HG03432 (cell line): Measurements from ENCODE around the gene GLP2R.

Source experiments
- ATAC-seq: cut with Tn5 transposase; IDR thresholded peaks from one replicate; pipeline ENCODE4 v1.9.1; 2021; ENCODE audit warnings: mild to moderate bottlenecking, moderate library complexity; ENCODE audit not compliant: unreplicated experiment

GLP2R gene

GRCh38 chr17:9897372-9897968, 71.7 kb downstream of the GLP2R start:
- ATAC-seq: no peak

- no peak for ATAC-seq
These were observed 73.1 kb downstream of the GLP2R start for GRCh38 chr17:9898812-9899211.

GRCh38 chr17:9899280-9900043, 73.7 kb downstream of the GLP2R start:
- no peak for ATAC-seq

- no peak for ATAC-seq
These were observed 74.4 kb downstream of the GLP2R start for GRCh38 chr17:9900044-9900594.

DNA sequence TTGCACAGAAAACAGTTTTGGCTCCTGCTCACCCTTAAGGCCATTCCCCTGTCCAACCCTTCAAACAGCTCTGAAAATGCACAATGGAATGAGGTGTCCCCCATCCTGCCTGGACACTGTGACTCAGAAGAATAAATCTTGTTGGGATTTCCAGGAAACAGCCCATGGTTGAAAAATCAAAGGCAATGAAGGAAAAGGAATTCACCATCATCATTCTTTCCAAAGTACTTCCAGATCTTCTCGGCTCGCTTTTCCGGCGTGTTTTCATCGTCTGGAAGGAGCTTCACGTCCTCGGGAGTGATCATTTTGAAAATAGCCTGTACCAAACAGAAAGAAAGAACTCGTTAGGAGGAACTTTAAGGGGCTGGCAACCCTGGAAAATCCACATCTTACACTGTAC, 75.1 kb downstream of the GLP2R start:
- no peak for ATAC-seq

GRCh38 chr17:9902120-9902519, 76.4 kb downstream of the GLP2R start:
- no peak for ATAC-seq

GRCh38 chr17:9904277-9905077, 78.8 kb downstream of the GLP2R start:
- no peak for ATAC-seq

GRCh38 chr17:9905078-9905415, 79.3 kb downstream of the GLP2R start, which contains the start of gene RCVRN:
Gene RCVRN (minus strand): TSS chr17:9905271. CDS start chr17:9905180, 91 bp downstream.
- ATAC-seq: no peak

GRCh38 chr17:9905902-9906301, 80.2 kb downstream of the GLP2R start:
- ATAC-seq: no peak

GRCh38 chr17:9906616-9907015, 80.9 kb downstream of the GLP2R start:
- ATAC-seq: no peak

DNA sequence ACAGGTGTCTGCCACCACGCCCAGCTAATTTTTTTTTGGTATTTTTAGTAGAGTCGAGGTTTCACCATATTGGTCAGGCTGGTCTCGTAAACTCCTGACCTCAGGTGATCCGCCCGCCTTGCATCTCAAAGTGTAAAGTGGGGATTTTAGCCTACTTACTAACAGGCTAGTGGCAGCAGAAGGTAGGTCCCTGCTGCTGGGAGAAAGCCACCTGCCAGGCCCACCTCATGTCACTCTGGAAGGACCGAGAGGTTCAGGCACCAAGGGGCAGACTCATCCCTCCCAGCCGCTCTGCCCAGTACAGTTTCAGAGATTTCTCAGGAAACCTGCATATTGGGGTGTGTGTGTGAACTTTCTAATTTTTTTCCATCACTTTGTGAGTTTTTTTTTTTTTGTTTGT, 81.4 kb downstream of the GLP2R start:
- no peak for ATAC-seq

GRCh38 chr17:9907883-9908648, 82.3 kb downstream of the GLP2R start:
- no peak for ATAC-seq

GRCh38 chr17:9908649-9909042, 82.9 kb downstream of the GLP2R start:
- no peak for ATAC-seq

- no peak for ATAC-seq
These were observed 85.4 kb downstream of the GLP2R start for GRCh38 chr17:9911089-9911488.

DNA sequence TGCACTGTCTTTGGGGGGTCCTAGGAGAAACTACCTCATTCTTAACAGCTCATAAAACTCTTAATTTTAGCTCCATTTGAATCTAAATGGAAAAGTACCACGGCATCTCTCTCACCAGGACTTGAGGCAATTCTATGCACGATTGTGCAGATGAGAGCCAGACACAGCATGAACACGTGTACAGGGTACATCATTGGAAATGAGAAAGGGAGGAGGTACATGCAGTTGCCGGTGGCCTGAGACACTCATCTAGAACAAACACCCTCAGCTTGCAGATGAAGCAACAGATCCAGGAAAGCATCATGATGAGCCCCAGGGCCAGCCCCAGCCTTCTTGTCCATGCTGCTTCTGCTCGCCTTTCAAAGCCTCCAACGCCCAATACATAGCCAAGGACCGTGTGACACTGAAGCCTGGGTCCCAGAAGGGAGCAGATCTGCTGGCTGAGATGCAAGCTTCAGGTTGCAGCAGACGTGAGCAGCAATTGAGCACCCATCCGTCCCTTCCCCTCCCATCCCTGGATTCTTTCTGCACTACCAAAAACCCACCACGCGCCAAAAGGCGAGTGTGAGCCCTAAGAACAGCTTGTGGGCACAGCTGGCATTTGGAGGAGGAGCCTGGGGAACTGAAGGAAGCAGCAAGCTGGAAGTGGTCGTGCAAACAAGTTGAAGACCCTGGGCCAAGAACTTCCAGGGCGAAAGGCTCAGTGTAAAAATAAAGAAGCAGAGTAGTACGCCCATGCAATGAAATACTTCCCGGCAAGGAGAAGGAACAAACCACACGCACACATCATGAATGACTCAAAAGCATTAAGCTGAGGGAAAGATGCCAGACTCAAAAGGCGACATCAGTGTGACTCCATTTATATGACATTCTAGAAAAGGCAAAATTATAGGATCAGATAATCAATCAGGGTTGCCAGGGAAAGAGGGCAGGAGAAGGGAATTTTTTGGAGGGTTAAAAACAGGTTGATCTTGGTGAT, 86.7 kb downstream of the GLP2R start:
- no peak for ATAC-seq

- no peak for ATAC-seq
These were observed 87.8 kb downstream of the GLP2R start for GRCh38 chr17:9913476-9913875.

- ATAC-seq: no peak
These were observed 90.4 kb downstream of the GLP2R start for GRCh38 chr17:9916108-9916507.

DNA sequence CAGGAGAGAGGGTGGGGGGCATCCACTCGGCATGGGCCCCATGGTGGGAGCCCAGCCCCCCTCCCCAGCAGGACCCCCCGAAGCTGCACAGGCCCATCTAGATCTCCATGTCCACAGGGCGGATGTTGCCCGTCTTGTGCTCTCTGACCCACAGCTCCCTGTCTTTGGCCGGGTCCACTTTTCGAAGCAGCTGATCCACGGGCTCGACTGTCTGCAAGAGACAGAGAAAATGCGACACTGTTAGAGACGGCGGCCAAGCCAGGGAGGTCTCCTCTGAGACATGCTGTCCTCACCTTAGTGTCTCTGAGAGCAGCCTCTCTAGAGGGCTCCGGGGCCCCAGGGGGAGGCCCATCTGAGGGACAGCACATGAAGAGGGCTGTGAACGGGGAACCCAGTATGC, 91.4 kb downstream of the GLP2R start:
- no peak for ATAC-seq

GRCh38 chr17:9917801-9918200, 92.1 kb downstream of the GLP2R start:
- ATAC-seq: no peak

DNA sequence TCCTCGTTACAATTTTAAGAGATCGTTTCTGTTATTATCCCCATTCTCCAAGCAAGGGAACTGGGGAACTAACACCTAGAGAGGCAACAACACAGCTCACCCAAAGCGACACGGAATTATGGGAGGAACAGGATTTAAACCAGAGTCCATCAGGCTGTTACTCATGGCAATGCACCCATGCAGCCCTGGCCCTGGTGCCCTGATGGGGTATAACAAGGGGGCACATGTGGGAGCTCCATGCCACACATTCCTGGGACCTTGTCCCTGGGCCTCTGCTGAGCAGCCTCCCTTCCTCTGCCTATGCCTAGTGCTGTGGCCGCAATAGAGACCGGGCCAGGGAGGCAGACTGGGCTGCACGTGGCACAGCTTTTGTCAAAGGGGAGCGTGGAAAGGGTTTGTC, 92.6 kb downstream of the GLP2R start:
- no peak for ATAC-seq
